Glomerular endothelial cell (primary cell): ENCODE data around the gene KCNAB1. TPM values are rescaled to one million over a fixed set of nuclear protein-coding genes. Genes with fewer than 3 reads are reported as not detected.

ENCODE experiments used
- DNase-seq: peaks from one replicate; pipeline ENCODE4 v3.0.0-alpha.2; 2011; ENCODE audit warnings: low read depth, low spot score; ENCODE audit errors: extremely low read depth
- total RNA-seq: library from RNA; depleted of rRNA; stranded (reverse); fragments of >200 nt; gene quantifications from 2 replicates; pipeline ENCODE4 v1.2.3, GENCODE V29; 2015

The KCNAB1 gene
- total RNA-seq, 1 donor from 2014 or later = 0.70 TPM

GRCh38 chr3:156305672-156306071 is 185.3 kb downstream of the KCNAB1 start:
- DNase-seq = no peak

GRCh38 chr3:156307704-156308103 is 187.3 kb downstream of the KCNAB1 start:
- peak; percentile 51 for DNase-seq

DNA sequence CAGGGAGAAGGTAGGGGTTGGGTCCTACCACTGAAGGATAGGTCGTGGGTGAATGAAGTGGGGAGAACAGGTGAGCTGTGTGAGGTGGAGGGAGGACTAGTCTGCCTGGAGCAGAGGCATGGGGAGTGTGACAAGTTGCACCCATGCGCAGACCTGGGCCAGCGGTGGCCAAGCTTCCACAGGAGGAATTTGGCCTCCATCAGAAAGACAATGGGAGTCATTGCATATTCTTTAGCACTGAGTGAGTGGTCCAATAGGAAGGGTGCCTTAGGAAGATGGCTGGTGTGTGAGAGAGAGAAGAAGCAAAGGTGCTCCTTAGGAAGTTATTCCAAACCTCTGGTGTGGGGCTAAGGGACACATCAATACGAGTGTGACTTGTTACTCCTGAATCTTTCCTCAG is 191.1 kb downstream of the KCNAB1 start:
- DNase-seq = no peak

- DNase-seq = no peak
Observed at GRCh38 chr3:156311930-156312329, 191.6 kb downstream of the KCNAB1 start.

GRCh38 chr3:156316076-156316475 is 195.7 kb downstream of the KCNAB1 start:
- DNase-seq = no peak

GRCh38 chr3:156317462-156318074 is 197.2 kb downstream of the KCNAB1 start:
- peak; percentile 75 for DNase-seq

DNA sequence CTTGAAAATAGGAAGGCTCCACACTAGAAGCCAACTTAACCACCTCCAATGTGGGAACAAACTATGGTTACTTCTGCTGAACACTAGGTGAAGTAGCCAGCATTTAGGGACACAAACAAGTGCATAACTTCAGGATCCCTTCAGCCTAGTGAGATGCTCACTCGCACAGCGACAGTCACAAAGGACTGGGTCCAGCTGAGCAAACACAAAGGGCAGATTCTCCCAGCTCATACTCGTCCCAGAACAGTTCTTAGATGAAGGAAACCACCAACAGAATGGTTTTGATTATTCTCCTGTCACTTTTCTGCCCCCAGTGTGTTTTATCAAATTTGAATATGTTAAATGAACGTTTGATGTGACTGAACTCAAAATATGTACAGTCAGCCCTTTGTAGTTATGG is 201.6 kb downstream of the KCNAB1 start:
- DNase-seq = no peak

- no peak for DNase-seq
Observed at GRCh38 chr3:156323466-156323865, 203.1 kb downstream of the KCNAB1 start.

DNA sequence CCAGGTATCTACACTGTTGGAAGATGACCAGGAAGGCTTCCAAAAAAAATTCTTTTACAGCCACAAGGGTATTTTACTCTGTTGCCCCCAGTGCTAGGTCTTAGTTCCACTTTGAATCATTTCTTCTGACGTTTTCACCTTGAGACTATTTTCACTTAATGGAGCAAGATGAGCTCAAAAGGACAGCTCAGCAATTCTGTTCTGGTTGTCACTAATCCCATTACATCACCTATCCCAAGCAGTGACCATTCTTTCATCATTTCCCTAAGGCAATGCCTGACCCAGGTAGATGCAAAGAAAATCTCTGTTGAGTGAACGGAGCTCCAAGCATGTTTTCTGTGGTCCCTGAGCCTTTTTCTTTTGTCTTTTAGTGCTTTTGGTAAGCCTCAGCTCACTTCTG is 210.0 kb downstream of the KCNAB1 start:
- no peak for DNase-seq

DNA sequence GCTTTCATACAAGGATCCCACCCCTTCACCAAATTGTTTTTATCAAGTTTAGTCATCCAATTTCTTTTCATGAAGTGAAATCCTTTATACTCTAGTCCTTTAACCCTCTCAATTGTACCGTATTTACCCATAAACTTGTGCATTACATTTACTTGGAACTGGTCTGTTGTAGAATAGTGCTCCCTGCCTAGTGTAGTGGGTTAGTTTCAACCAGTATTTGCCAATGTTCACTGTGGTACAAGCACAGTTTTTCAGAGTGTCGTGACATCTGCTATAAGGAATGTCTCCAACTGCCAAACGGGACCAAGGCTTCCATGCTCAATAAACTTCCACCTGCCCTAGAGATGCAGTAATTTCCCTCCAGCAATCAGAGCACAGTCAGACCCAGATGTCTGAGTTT is 211.9 kb downstream of the KCNAB1 start:
- DNase-seq = no peak

GRCh38 chr3:156334841-156335545 is 214.6 kb downstream of the KCNAB1 start:
- no peak for DNase-seq

- DNase-seq = no peak
Observed at GRCh38 chr3:156339491-156339890, 219.1 kb downstream of the KCNAB1 start.

DNA sequence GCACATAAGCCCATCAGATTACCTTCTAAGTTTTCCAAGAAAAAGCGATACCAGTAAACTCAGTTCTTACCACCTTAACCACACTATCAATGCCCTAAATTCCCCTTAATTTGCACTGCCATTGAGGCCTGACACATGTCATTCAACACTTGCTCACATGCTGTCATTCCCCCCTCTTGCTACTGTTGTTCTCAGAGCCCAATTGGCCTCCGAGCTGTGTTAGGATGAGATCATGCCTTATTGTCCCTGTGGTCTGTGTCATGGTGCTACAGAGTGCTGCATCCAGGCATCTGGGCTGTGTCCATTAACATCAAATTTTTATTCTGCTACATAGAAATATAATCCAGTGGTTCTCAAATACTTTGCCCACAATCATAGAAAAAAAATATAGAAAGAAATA is 221.0 kb downstream of the KCNAB1 start:
- no peak for DNase-seq

DNA sequence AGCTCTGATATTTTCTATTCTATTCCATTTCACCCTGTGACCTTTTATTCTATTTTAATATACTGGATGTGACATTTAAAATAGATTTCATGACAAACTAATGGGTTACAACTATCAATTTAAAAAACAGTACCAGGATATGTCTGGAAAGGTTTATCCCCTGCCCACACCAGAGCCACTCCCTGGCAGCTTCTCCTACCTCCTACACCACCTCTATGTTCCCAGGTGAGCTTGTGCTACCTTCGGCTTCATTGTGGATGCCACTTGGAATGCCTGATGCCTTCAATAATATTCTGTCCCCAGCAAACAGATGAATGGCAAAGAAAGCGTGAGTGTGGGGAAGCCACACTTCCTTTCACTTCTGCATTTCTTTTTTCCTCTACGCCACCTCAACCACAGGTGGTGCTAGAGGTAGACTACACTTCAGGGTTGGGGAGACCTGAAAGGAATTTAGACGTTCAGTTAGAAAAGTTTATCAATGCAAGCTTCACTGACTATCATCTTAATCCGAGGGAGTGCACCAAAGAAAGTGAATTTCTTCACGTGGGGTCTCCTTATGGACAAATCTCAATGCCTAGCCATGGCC is 221.5 kb downstream of the KCNAB1 start:
- no peak for DNase-seq

GRCh38 chr3:156344215-156344614 is 223.8 kb downstream of the KCNAB1 start:
- no peak for DNase-seq

DNA sequence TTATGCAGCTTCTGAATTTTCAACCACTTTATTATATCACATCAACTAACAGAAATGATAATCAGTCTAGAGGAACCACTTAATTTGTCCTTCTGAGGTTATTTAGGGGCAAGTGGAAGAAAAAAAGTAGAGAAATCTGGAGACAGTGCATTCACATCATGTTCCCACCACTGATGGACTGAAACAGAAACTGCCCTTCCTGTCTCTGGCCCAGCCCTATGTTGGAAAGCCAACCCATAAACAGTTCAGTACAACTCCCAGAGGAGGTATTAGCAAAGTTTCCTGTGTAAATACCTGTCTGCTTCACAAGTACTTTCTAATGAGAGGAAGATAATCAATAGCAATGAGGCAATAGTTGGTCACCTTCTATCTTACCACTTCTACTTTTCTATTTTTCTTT is 228.7 kb downstream of the KCNAB1 start:
- DNase-seq = no peak

GRCh38 chr3:156349978-156350377 is 229.6 kb downstream of the KCNAB1 start:
- DNase-seq = no peak

DNA sequence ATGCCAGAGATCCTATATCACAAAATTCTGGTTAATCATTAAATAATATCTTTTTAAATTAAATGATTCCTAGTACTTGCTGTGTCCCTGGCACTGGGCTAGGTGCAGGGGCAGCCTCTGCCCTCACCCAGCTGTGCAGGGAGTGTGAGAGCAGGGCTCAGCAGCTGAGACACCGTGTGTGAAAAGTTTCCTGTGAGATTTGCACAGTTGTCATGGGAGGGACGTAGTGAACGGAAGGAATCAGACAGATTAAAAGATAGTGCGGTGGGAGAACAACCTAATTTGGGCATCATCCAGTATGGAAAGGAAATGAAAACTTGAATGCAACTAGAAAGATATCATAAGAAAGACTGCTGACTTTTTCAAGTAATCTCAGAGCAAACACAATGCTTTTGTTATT is 230.4 kb downstream of the KCNAB1 start:
- no peak for DNase-seq

- no peak for DNase-seq
Observed at GRCh38 chr3:156351783-156352182, 231.4 kb downstream of the KCNAB1 start.

- no peak for DNase-seq
Observed at GRCh38 chr3:156352728-156353127, 232.3 kb downstream of the KCNAB1 start.

- DNase-seq = no peak
Observed at GRCh38 chr3:156353563-156353962, 233.2 kb downstream of the KCNAB1 start.
